H9 (cell line): ENCODE data around the gene THOC2. TPM values are rescaled to one million over a fixed set of nuclear protein-coding genes. Genes with fewer than 3 reads are reported as not detected.

ENCODE experiments used
- DNase-seq: peaks from one replicate; pipeline ENCODE4 v3.0.0-alpha.2; 2017
- H2AFZ ChIP-seq: one replicate; pipeline ENCODE4 v1.6.1; 2013; ENCODE audit warnings: mild to moderate bottlenecking, low read length, control low read depth, moderate library complexity
- H2AK5ac ChIP-seq: 2 replicates; pipeline ENCODE4 v1.6.1; 2013; ENCODE audit warnings: low read length, control low read depth, mixed read lengths; ENCODE audit not compliant: insufficient read length
- H2BK120ac ChIP-seq: one replicate; pipeline ENCODE4 v1.6.1; 2013; ENCODE audit warnings: low read depth, mild to moderate bottlenecking, low read length, control low read depth, inconsistent platforms; ENCODE audit not compliant: poor library complexity, severe bottlenecking
- H2BK12ac ChIP-seq: 2 replicates; pipeline ENCODE4 v1.6.1; 2013; ENCODE audit warnings: low read length, control low read depth, mixed read lengths, low read depth; ENCODE audit not compliant: insufficient read length
- H2BK15ac ChIP-seq: 2 replicates; pipeline ENCODE4 v1.6.1; 2013; ENCODE audit warnings: low read depth, low read length, control low read depth
- H2BK20ac ChIP-seq: one replicate; pipeline ENCODE4 v1.6.1; 2013; ENCODE audit warnings: low read depth, mild to moderate bottlenecking, low read length, control low read depth, inconsistent platforms; ENCODE audit not compliant: poor library complexity, severe bottlenecking
- H2BK5ac ChIP-seq: 2 replicates; pipeline ENCODE4 v1.6.1; 2013; ENCODE audit warnings: low read length, control low read depth, mixed read lengths; ENCODE audit not compliant: insufficient read length
- H3K14ac ChIP-seq: 2 replicates; pipeline ENCODE4 v1.6.1; 2013; ENCODE audit warnings: low read length, control low read depth; ENCODE audit not compliant: insufficient read depth
- H3K18ac ChIP-seq: 2 replicates; pipeline ENCODE4 v1.6.1; 2013; ENCODE audit warnings: low read depth, mild to moderate bottlenecking, mixed read lengths, low read length, control low read depth; ENCODE audit not compliant: insufficient read length
- H3K23ac ChIP-seq: 2 replicates; pipeline ENCODE4 v1.6.1; 2013; ENCODE audit warnings: low read length, control low read depth, mixed read lengths, low read depth; ENCODE audit not compliant: insufficient read length
- H3K23me2 ChIP-seq: 2 replicates; pipeline ENCODE4 v1.6.1; 2013; ENCODE audit warnings: low read depth, mild to moderate bottlenecking, mixed read lengths, low read length, control low read depth; ENCODE audit not compliant: insufficient read length, poor library complexity, severe bottlenecking
- H3K27ac ChIP-seq: 2 replicates; pipeline ENCODE4 v1.5.1; 2013; ENCODE audit warnings: low read length, control low read depth, mixed read lengths, low read depth; ENCODE audit not compliant: insufficient read length
- H3K27me3 ChIP-seq: 2 replicates; pipeline ENCODE4 v1.6.1; 2013; ENCODE audit warnings: low read length, control low read depth, inconsistent platforms; ENCODE audit not compliant: insufficient read depth
- H3K4ac ChIP-seq: 2 replicates; pipeline ENCODE4 v1.6.1; 2013; ENCODE audit warnings: low read depth, mild to moderate bottlenecking, control low read depth, inconsistent platforms, low read length, moderate library complexity
- H3K4me1 ChIP-seq: 2 replicates; pipeline ENCODE4 v1.6.1; 2013; ENCODE audit warnings: low read length, control low read depth, inconsistent platforms; ENCODE audit not compliant: insufficient read depth
- H3K4me2 ChIP-seq: 2 replicates; pipeline ENCODE4 v1.6.1; 2013; ENCODE audit warnings: low read length, control low read depth, mixed read lengths; ENCODE audit not compliant: insufficient read length, insufficient read depth
- H3K56ac ChIP-seq: 2 replicates; pipeline ENCODE4 v1.6.1; 2013; ENCODE audit warnings: low read depth, mild to moderate bottlenecking, mixed read lengths, low read length, control low read depth; ENCODE audit not compliant: insufficient read length
- H3K79me1 ChIP-seq: 2 replicates; pipeline ENCODE4 v1.6.1; 2013; ENCODE audit warnings: low read depth, mild to moderate bottlenecking, moderate library complexity, low read length, control low read depth, inconsistent platforms; ENCODE audit not compliant: insufficient read depth, poor library complexity, severe bottlenecking
- H3K79me2 ChIP-seq: 2 replicates; pipeline ENCODE4 v1.6.1; 2013; ENCODE audit warnings: low read length, control low read depth, inconsistent platforms; ENCODE audit not compliant: insufficient read depth
- H3K9ac ChIP-seq: 2 replicates; pipeline ENCODE4 v1.6.1; 2013; ENCODE audit warnings: low read length, control low read depth, mixed read lengths; ENCODE audit not compliant: insufficient read length; ENCODE audit errors: extremely low read depth
- H3K9me3 ChIP-seq: one replicate; pipeline ENCODE4 v1.6.1; 2013; ENCODE audit warnings: low read depth, low read length, inconsistent platforms; ENCODE audit not compliant: control insufficient read depth
- H3T11ph ChIP-seq: one replicate; pipeline ENCODE4 v1.6.1; 2013; ENCODE audit warnings: mild to moderate bottlenecking, low read length, control low read depth, inconsistent platforms
- H4K20me1 ChIP-seq: one replicate; pipeline ENCODE4 v1.6.1; 2013; ENCODE audit not compliant: control insufficient read depth, insufficient read length, insufficient read depth
- H4K5ac ChIP-seq: 2 replicates; pipeline ENCODE4 v1.6.1; 2013; ENCODE audit warnings: low read depth, mild to moderate bottlenecking, mixed read lengths, low read length, control low read depth; ENCODE audit not compliant: insufficient read length
- H4K8ac ChIP-seq: replicated peaks from 2 replicates; pipeline ENCODE4 v1.6.1; 2013; ENCODE audit warnings: low read length, control low read depth, mixed read lengths, low read depth; ENCODE audit not compliant: insufficient read length
- H4K91ac ChIP-seq: 2 replicates; pipeline ENCODE4 v1.6.1; 2013; ENCODE audit warnings: low read depth, mild to moderate bottlenecking, moderate library complexity, mixed read lengths, low read length, control low read depth; ENCODE audit not compliant: insufficient read length
- H3K27ac Mint-ChIP-seq, 3 experiments: 2 replicates in 2 of 3; 3 replicates in 1 of 3; pipeline ENCODE4 v1.8.0; 2020 to 2021; ENCODE audit warnings: mixed read lengths in 3 of 3, mild to moderate bottlenecking in 1 of 3, moderate library complexity in 1 of 3
- H3K27me3 Mint-ChIP-seq: 2 replicates; pipeline ENCODE4 v1.8.0; 2021; ENCODE audit warnings: low read depth, mild to moderate bottlenecking, moderate library complexity, mixed read lengths
- H3K36me3 Mint-ChIP-seq, 3 experiments: 2 replicates in 2 of 3; 3 replicates in 1 of 3; pipeline ENCODE4 v1.8.0; 2020 to 2021; ENCODE audit warnings: low read depth in 3 of 3, mixed read lengths in 3 of 3; ENCODE audit not compliant: insufficient read depth in 1 of 3
- H3K4me1 Mint-ChIP-seq, 2 experiments: 2 replicates each; pipeline ENCODE4 v1.8.0; 2020; ENCODE audit warnings: mixed read lengths in 2 of 2
- H3K4me3 Mint-ChIP-seq, 2 experiments: 2 replicates in 1 of 2; 3 replicates in 1 of 2; pipeline ENCODE4 v1.8.0; 2020 to 2021; ENCODE audit warnings: mild to moderate bottlenecking in 2 of 2, mixed read lengths in 2 of 2, moderate library complexity in 1 of 2
- H3K9me3 Mint-ChIP-seq, 2 experiments: 2 replicates in 1 of 2; 3 replicates in 1 of 2; pipeline ENCODE4 v1.8.0; 2020; ENCODE audit warnings: mild to moderate bottlenecking in 2 of 2, mixed read lengths in 2 of 2, moderate library complexity in 1 of 2
- WGBS: extraction: QIAGEN DNeasy Blood & Tissue Kit; methylation state at CpG from one replicate; pipeline ENCODE4 v1.1.7; 2013; ENCODE audit warnings: missing lambda C conversion rate, low lambda C conversion rate, mixed read lengths; ENCODE audit not compliant: insufficient read length; ENCODE audit errors: extremely low coverage; 5-methylcytosine and 5-hydroxymethylcytosine counted together
- total RNA-seq: library from RNA; stranded (reverse); gene quantifications from 2 replicates; pipeline ENCODE4 v1.2.1, GENCODE V29; 2021
- TF ChIP-seq, protein P1 (sequence below): fragments of 200-600 bp; sonication (generic); conservative IDR thresholded peaks from 3 replicates; pipeline ENCODE4 v1.8.0; 2021; ENCODE audit warnings: antibody characterized with exemption, mild to moderate bottlenecking

The THOC2 gene
- total RNA-seq, 1 experiment from 2014 or later, result 72.1 TPM

DNA sequence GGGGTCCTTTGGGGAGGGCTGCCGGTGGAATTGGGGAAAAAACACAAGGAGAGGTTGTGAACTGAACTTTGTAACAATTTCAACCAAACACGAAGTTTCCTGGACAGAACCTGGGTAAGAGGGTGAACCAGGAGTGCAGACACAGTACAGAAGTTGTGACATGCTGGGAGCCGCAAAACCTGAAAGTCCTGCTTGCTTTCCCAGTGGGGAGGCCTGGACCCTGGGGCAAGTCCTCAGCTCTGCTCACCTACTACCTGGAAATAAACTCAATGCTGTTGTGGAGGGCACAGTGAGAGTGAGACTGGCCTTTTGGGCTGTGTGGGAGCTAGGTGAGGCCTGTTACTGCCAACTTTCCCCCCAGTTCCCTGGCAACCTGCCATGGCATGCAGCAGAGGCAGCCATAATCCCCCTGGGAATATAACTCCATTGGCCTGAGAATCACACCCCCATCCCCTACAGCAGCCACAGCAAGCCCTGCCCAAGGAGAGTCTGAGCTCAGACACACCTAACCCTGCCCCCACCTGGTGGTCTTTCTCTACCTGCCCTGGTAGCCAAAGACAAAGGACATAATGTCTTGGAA, 162.8 kb downstream of the THOC2 start:
- H3K9ac ChIP-seq, result no peak overlapping the region
- no peak overlapping the region for H3T11ph ChIP-seq
- H2AFZ ChIP-seq, result no peak overlapping the region
- peaks cover 7% of the 10 kb centered on the region in 2 experiments; a peak in 1 of 4 replicates for H3K4me1 Mint-ChIP-seq
- no peak for DNase-seq
- H4K20me1 ChIP-seq, result no peaks in the 10 kb centered on the region
- H2BK15ac ChIP-seq, result no peak overlapping the region
- H3K9me3 Mint-ChIP-seq, result peaks cover 40 to 74% of the 10 kb centered on the region in 2 experiments
- no peaks in the 10 kb centered on the region for H3K27me3 ChIP-seq
- H4K91ac ChIP-seq, result no peak overlapping the region
- no peak overlapping the region for H3K4me2 ChIP-seq
- H3K14ac ChIP-seq, result no peak overlapping the region
- TF ChIP-seq, protein P1, sequence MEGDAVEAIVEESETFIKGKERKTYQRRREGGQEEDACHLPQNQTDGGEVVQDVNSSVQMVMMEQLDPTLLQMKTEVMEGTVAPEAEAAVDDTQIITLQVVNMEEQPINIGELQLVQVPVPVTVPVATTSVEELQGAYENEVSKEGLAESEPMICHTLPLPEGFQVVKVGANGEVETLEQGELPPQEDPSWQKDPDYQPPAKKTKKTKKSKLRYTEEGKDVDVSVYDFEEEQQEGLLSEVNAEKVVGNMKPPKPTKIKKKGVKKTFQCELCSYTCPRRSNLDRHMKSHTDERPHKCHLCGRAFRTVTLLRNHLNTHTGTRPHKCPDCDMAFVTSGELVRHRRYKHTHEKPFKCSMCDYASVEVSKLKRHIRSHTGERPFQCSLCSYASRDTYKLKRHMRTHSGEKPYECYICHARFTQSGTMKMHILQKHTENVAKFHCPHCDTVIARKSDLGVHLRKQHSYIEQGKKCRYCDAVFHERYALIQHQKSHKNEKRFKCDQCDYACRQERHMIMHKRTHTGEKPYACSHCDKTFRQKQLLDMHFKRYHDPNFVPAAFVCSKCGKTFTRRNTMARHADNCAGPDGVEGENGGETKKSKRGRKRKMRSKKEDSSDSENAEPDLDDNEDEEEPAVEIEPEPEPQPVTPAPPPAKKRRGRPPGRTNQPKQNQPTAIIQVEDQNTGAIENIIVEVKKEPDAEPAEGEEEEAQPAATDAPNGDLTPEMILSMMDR, result no peak
- no peak overlapping the region for H4K8ac ChIP-seq
- no peak overlapping the region for H2BK12ac ChIP-seq
- no peak overlapping the region for H2AK5ac ChIP-seq
- H3K27me3 Mint-ChIP-seq, result no peaks in the 10 kb centered on the region; the same call in 1 of the 2 replicates
- no peak overlapping the region for H3K27ac ChIP-seq
- H3K27ac Mint-ChIP-seq, result no peak overlapping the region
- H2BK120ac ChIP-seq, result no peak overlapping the region
- H3K23me2 ChIP-seq, result no peaks in the 10 kb centered on the region
- no peaks in the 10 kb centered on the region for H3K79me1 ChIP-seq
- H3K56ac ChIP-seq, result no peak overlapping the region
- H3K4ac ChIP-seq, result no peak overlapping the region
- H3K4me1 ChIP-seq, result no peaks in the 10 kb centered on the region
- no peak overlapping the region for H2BK20ac ChIP-seq
- no peak overlapping the region for H2BK5ac ChIP-seq
- H4K5ac ChIP-seq, result no peak overlapping the region
- no peaks in the 10 kb centered on the region for H3K79me2 ChIP-seq
- no peak overlapping the region for H3K18ac ChIP-seq
- H3K23ac ChIP-seq, result no peak overlapping the region
- peaks cover 11% of the 10 kb centered on the region for H3K9me3 ChIP-seq
- no CpG with 5 or more reads among the region's 3 CpGs for WGBS
- peaks cover 5 to 18% (median 11%) of the 10 kb centered on the region in 3 experiments; a peak in 6 of 7 replicates for H3K36me3 Mint-ChIP-seq
- no peak overlapping the region for H3K4me3 Mint-ChIP-seq
